HepG2 (cell line): ENCODE data around the gene ACOT8.

Source experiments
- ATF5 ChIP-seq: sonication (generic); formaldehyde crosslinking; IDR thresholded peaks from 2 replicates; pipeline ENCODE4 v1.4.0; 2020; ENCODE audit warnings: mild to moderate bottlenecking, low read depth, missing genetic modification reagents
- FOXA1 ChIP-seq, 2 experiments: fragments of 450-650 bp in 1 of 2; sonication (generic) in 1 of 2; formaldehyde crosslinking in 1 of 2; IDR thresholded peaks; 2 replicates each; pipeline versions ENCODE4 v1.4.0 to v1.6.1; 2016 to 2020; ENCODE audit warnings: missing genetic modification reagents in 1 of 2
- ZNF24 ChIP-seq: fragments of 450-650 bp; IDR thresholded peaks from 2 replicates; pipeline ENCODE4 v1.6.1; 2017; ENCODE audit warnings: antibody characterized with exemption, mild to moderate bottlenecking
- ZNF260 ChIP-seq: sonication (generic); formaldehyde crosslinking; IDR thresholded peaks from 2 replicates; pipeline ENCODE4 v1.4.0; 2020; ENCODE audit warnings: missing genetic modification reagents, low read depth, mild to moderate bottlenecking, borderline replicate concordance
- ZNF770 ChIP-seq: sonication (generic); formaldehyde crosslinking; IDR thresholded peaks from 2 replicates; pipeline ENCODE4 v1.5.0; 2020; ENCODE audit warnings: mild to moderate bottlenecking, missing genetic modification reagents

GRCh38 chr20:45859916-45860315 lies 2.7 kb upstream of the ACOT8 start:
- TF ChIP-seq ZNF260 (CRISPR knock-in tag) = no peak
- no peak for TF ChIP-seq FOXA1 (IDR thresholded peaks at IDR 0.05)
- no peak for TF ChIP-seq FOXA1 (CRISPR knock-in tag; IDR thresholded peaks at IDR 0.05)
- TF ChIP-seq ZNF24 = no peak
- no peak for TF ChIP-seq ATF5 (CRISPR knock-in tag)
- TF ChIP-seq ZNF770 (CRISPR knock-in tag) = no peak
